ENCODE measurements around the gene SUN2. TPM values are rescaled to one million over a fixed set of nuclear protein-coding genes. Genes with fewer than 3 reads are reported as not detected.

SUN2 gene
- total RNA-seq, 2 donors from 2014 or later, result 142 to 241 TPM

DNA sequence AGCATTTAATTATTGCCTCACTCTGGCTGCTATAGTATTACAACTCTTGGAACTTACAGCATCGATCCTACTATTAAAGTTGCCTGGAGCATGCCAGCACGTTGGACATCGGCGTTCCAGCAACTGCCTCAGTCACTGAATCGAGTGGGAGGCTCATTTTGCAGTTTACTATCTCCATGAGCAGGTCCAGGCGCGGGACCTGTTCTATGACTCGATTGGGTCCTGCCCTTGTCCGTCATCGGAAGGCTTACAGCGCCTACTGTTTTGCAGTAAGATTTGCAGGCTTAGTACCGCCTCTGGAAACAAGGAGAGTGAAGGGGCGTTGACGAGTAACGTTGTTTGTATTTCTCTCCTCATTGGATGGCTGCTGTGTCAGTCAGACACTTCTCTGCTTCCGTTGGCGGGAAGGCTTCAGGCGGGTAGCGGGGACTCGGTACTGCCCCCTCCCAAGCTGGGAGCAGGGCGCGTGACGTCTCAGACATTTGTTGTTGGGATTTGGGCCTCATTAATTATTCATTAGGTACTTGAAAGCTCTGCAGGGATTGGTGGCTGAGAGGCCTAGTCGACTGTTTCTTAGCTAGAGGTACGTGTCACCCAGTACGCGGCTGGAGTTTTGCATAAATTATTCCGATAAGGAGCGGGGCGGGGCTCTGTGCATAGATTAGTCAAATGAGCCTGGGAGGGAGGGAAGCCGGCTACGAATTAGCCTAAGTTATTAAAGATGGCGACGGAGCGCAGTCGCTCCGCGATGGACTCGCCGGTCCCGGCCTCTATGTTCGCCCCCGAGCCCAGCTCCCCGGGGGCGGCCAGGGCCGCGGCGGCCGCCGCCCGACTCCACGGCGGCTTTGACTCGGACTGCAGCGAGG, 50.3 kb downstream of the SUN2 start, which contains the start of gene GTPBP1:
TSS of gene GTPBP1 (plus strand) at position 710 of the 866 bp plus-strand sequence. CDS start at position 722, 12 bp downstream.
- Mint-ChIP-seq H3K36me3 (peaks cover 23 to 30% of the 10 kb centered on the region in 2 donors), H3K9me3 (no peaks in the 10 kb centered on the region), H3K27ac (peak within 1 kb of the TSS; percentile 93 to 97)
- peak; percentile 82 to 87 for ATAC-seq
- DNase-seq (ENCODE audit: low spot score in 2 of 2), result peak; percentile 96 to 98

DNA sequence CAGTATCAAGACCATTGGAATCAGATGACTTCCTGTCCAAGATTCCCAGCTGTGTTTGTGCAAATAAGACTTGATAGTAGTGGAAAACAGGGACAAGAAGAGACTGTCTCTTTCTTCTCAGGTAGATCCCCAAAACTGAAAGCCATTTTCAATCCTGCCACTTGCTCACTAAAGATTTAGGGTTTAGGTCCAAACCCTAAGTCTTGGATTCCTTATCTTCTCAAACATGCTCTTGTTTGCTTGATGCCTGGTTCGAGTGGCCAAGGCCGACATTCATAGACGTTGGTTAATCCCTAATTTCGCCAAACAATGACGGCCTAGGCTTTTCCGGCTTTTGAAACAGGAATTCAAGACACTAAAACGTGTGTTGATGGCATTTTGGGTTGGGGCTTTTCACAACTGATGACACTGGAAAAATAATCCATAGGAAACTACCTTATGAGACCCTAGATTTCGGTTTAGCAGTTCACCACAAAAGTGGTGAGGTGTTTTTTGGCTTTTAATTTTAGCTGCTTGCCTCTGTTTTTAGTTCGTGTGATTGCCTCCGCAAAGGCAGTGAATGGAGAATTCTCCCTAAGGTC, 51.1 kb downstream of the SUN2 start:
- DNase-seq (ENCODE audit: low spot score in 2 of 2) (no peak), ATAC-seq (no peak)
- Mint-ChIP-seq H3K36me3 (peaks cover 31 to 32% of the 10 kb centered on the region in 2 donors), H3K9me3 (no peaks in the 10 kb centered on the region), H3K27ac (peak overlapping the region; percentile 93 to 97)

DNA sequence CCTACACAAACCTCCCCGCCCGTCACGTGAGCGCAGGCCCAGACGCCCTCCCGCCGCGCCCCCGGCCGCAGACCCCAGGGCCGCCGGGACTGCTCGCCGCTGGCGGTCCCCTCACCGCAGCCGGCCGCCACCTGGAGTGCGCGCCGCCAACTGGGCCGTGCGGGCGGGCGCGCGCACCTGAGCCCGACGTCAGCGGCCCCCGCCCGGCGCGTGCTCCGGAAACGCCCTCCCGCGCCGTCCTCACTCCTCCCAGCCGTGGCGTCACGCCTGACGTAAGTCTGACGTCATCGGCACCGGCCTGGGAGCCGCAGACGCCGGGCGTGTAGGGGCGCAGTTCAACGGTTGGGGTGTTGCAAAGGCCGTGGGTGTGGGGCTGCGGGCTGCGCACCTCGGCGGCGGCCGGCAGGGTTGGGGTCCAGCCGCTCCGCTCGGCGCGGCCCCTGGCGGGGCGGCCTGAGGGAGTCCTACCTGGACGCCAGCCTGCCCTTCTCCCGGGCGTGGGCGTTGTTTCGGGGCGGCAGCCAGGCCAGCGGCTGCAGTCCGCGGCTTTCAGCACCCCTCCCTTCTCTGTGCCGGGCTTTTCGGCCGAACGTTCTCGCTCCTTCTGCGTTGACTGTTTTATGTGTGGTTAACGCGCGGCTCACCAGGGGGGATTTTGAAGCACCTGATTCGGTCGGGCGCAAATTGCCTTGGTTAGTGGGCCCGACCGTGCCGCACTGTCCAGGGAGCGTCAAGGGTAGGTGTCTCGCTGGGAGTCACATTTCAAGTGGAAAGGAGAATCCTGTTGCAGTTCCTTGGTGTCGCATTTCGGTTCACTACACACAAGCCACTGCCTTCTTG, 54.8 kb downstream of the SUN2 start, which contains the start of gene JOSD1:
TSS of gene JOSD1 (minus strand) at position 155 of the 840 bp plus-strand sequence. CDS start 956 bp downstream, outside the sequence.
- H3K9me3 Mint-ChIP-seq, result no peaks in the 10 kb centered on the region
- ATAC-seq (peak; percentile 45 to 57), DNase-seq (ENCODE audit: low spot score in 2 of 2) (peak; percentile 98)
- H3K27ac Mint-ChIP-seq, result peak within 1 kb of the TSS; percentile 80 to 98
- H3K36me3 Mint-ChIP-seq, result peaks cover 37 to 38% of the 10 kb centered on the region in 2 donors

DNA sequence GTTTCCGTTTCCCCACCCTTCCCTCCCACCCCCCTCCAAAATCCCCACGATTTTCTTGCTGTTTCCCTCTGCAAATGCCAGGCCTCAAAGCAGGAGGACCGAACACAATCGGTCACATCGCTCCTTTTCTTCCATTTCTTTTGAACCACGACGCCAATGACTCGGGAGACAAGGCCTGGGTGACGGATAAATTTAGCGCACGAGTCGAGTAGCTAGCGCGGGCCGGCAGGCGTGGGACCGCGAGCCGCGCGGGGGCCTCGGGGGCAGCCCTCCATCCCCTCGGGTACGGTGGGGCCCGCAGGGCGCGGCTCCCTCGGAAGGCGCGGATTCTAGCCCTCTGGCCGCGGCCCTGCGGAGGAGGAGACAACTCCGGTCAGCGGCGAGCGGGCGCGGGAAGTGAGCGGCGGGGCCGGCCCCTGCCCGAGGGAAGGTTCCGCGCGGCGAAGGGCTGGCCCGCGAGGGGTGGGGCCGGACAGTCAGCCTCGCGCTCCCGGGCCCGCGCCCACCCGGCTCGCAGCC, 55.5 kb downstream of the SUN2 start:
- DNase-seq (ENCODE audit: low spot score in 2 of 2), result no peak
- no peaks in the 10 kb centered on the region for H3K9me3 Mint-ChIP-seq
- ATAC-seq, result peak; percentile 20 to 35
- H3K36me3 Mint-ChIP-seq, result peaks cover 37 to 38% of the 10 kb centered on the region in 2 donors
- peak overlapping the region; percentile 80 to 97 for H3K27ac Mint-ChIP-seq

- Mint-ChIP-seq H3K9me3 (no peaks in the 10 kb centered on the region), H3K27ac (peak overlapping the region; percentile 80 to 97)
- DNase-seq (ENCODE audit: low spot score in 2 of 2), result no peak
Observed at GRCh38 chr22:38699784-38700183, 56.0 kb downstream of the SUN2 start.

DNA sequence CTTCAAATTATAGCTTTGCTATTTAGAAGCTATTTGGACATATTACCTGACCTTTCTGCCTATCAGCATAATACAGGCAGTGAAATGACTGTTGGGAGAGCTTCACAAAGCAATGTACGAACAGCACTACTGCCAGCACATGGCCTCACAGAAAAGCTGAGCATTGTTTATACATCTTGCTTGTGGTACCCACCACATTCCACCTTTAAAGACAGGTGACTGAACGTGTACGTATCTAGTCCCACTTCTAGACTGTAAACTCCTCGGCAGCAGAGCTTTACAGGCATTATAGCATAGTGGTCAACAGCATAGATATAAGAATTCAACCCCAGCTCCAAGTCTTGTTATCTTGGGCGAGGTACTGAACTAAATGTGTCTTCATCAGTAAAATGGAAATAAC, 56.7 kb downstream of the SUN2 start:
- Mint-ChIP-seq H3K27ac (peak overlapping the region; percentile 80 to 97), H3K9me3 (no peaks in the 10 kb centered on the region), H3K36me3 (peaks cover 38 to 46% of the 10 kb centered on the region in 2 donors)
- ATAC-seq (no peak), DNase-seq (ENCODE audit: low spot score in 2 of 2) (no peak)

More at GRCh38 chr22:38699784-38700183, 56.0 kb downstream of the SUN2 start:
- H3K36me3 Mint-ChIP-seq, result peaks cover 38 to 43% of the 10 kb centered on the region in 2 donors
- no peak for ATAC-seq

- peak overlapping the region; percentile 80 to 97 for H3K27ac Mint-ChIP-seq
- ATAC-seq (no peak), DNase-seq (ENCODE audit: low spot score in 2 of 2) (no peak)
- H3K9me3 Mint-ChIP-seq, result no peaks in the 10 kb centered on the region
- peaks cover 38 to 48% of the 10 kb centered on the region in 2 donors for H3K36me3 Mint-ChIP-seq
Observed at GRCh38 chr22:38698407-38699094, 57.2 kb downstream of the SUN2 start.

GRCh38 chr22:38697425-38698089, 58.2 kb downstream of the SUN2 start:
- Mint-ChIP-seq H3K27ac (peak overlapping the region; percentile 80 to 87), H3K36me3 (peaks cover 38 to 55% of the 10 kb centered on the region in 2 donors)
- no peak for DNase-seq (ENCODE audit: low spot score in 2 of 2)

DNA sequence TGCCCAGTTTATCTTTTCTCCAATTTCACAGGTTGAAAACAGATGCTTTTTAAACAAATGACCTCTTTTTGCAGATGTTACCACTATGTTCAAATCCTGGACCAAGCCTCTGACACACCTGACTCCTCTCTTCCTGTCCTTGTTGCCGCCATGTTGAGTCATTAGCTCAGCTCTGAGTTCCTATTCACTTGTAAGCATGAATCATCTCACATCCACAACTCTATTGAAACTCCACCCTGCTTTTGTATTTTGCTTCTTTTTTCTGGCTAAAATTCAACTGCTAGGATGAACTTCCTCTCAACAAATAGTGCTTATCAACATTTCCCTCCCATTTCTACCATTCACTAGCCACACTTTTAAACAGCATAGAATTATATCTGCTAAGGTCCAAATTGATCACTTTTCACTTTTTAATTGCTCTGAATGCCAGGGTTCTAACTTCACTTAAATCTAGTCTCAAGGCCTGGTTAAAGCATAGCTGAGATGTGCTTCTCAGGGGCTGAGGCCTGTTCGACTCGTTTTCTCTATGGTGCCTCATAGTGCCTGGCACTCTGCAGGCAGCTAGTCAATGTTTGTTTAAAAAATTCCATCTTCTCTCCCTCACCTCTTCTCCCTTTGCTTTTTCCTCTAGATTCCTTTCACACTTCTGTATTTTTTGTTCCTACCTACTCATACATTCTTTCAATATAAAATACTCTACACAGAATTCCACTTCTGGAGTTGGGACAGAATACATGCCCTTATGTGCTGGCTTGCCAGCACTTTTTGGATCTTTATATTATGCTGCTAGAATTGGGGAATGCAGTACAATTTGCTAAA, 59.0 kb downstream of the SUN2 start:
- Mint-ChIP-seq H3K27ac (peak overlapping the region; percentile 80 to 87), H3K9me3 (no peaks in the 10 kb centered on the region), H3K36me3 (peaks cover 38 to 55% of the 10 kb centered on the region in 2 donors)
- ATAC-seq, result peak; percentile 54 to 55
- DNase-seq (ENCODE audit: low spot score in 2 of 2), result peak in 1 of 2 donors; percentile 33

More at GRCh38 chr22:38697425-38698089, 58.2 kb downstream of the SUN2 start:
- no peaks in the 10 kb centered on the region for H3K9me3 Mint-ChIP-seq
- ATAC-seq, result no peak

DNA sequence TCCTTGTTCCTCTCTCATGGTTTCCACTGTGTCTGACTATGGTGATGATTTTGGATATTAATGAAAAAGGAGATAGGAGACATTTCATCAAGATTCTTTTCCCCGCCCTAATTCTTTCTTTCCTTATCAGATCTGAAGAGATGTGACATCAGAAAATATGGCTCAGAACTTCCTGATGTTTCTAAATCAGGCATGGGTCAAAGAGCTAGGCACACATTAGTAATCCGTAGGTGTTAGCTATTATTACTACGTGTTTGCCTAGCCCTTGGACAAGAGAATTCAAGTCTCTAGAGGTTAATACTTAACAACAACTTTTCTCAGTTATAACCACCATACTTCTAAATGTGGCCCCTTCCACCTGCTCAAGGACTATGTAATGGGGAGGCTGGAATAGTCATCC, 60.9 kb downstream of the SUN2 start:
- peaks cover 37 to 57% of the 10 kb centered on the region in 2 donors for H3K36me3 Mint-ChIP-seq
- DNase-seq (ENCODE audit: low spot score in 2 of 2) (no peak), ATAC-seq (no peak)
- H3K27ac Mint-ChIP-seq, result peak overlapping the region; percentile 63 to 90
- H3K9me3 Mint-ChIP-seq, result no peaks in the 10 kb centered on the region

GRCh38 chr22:38694049-38694448, 61.7 kb downstream of the SUN2 start:
- Mint-ChIP-seq H3K9me3 (no peaks in the 10 kb centered on the region), H3K27ac (peak overlapping the region in 1 of 2 donors; percentile 63), H3K36me3 (peaks cover 31 to 48% of the 10 kb centered on the region in 2 donors)
- DNase-seq (ENCODE audit: low spot score in 2 of 2) (no peak), ATAC-seq (no peak)

- Mint-ChIP-seq H3K9me3 (no peaks in the 10 kb centered on the region), H3K36me3 (peaks cover 5 to 16% of the 10 kb centered on the region in 2 donors), H3K27ac (no peak overlapping the region)
- no peak for DNase-seq (ENCODE audit: low spot score in 2 of 2)
- ATAC-seq, result no peak
Observed at GRCh38 chr22:38689651-38690050, 66.1 kb downstream of the SUN2 start.

GRCh38 chr22:38685761-38686160, 70.0 kb downstream of the SUN2 start:
- Mint-ChIP-seq H3K27ac (peak overlapping the region in 1 of 2 donors; percentile 49), H3K36me3 (peaks cover 21 to 27% of the 10 kb centered on the region in 2 donors), H3K9me3 (no peaks in the 10 kb centered on the region)
- ATAC-seq, result no peak
- DNase-seq (ENCODE audit: low spot score in 2 of 2), result no peak

GRCh38 chr22:38684895-38685294, 70.9 kb downstream of the SUN2 start:
- H3K36me3 Mint-ChIP-seq, result peaks cover 21 to 27% of the 10 kb centered on the region in 2 donors
- peak overlapping the region in 1 of 2 donors; percentile 22 for H3K27ac Mint-ChIP-seq
- ATAC-seq (no peak), DNase-seq (ENCODE audit: low spot score in 2 of 2) (no peak)
- H3K9me3 Mint-ChIP-seq, result no peaks in the 10 kb centered on the region

Data from activated naive CD4-positive, alpha-beta T cell treated with anti-CD3 and anti-CD28 coated beads, Interleukin-2, amount 50 U/mL, for 72 hours (primary cell).